Keratinocyte (primary cell): ENCODE results near the gene G6PC3. TPM values are rescaled to one million over a fixed set of nuclear protein-coding genes. Genes with fewer than 3 reads are reported as not detected.
"Not testable (repeated sequence)": the region's sequence is repeated elsewhere in the genome, so short reads cannot be mapped to it uniquely, and the experiment has no call there.

ENCODE experiments used
- DNase-seq: peaks from one replicate; pipeline ENCODE4 v3.0.0-alpha.2; 2011; ENCODE audit warnings: low read depth, missing footprints, low spot score
- FAIRE-seq: peaks from 2 replicates; lab custom pipeline; 2011; peaks lifted over from hg19 to GRCh38; lab: Jason Lieb, UNC
- H2AFZ ChIP-seq: 2 replicates; pipeline ENCODE4 v1.6.0; 2012; ENCODE audit warnings: low read length, control low read depth, inconsistent platforms; ENCODE audit not compliant: control insufficient read depth
- H3K27ac ChIP-seq: 2 replicates; pipeline ENCODE4 v1.5.1; 2011; ENCODE audit warnings: low read length; ENCODE audit not compliant: control insufficient read depth, insufficient read depth
- H3K27me3 ChIP-seq: 3 replicates; pipeline ENCODE4 v1.6.0; 2011; ENCODE audit warnings: low read length; ENCODE audit not compliant: control insufficient read depth, insufficient read depth; ENCODE audit errors: extremely low read depth
- H3K36me3 ChIP-seq, 2 experiments: 2 replicates in 1 of 2; 3 replicates in 1 of 2; pipeline ENCODE4 v1.5.1; 2011; ENCODE audit warnings: low read length in 2 of 2, mild to moderate bottlenecking in 1 of 2; ENCODE audit not compliant: control insufficient read depth in 2 of 2, insufficient read depth in 2 of 2; ENCODE audit errors: extremely low read depth in 1 of 2
- H3K4me1 ChIP-seq: 3 replicates; pipeline ENCODE4 v1.5.1; 2011; ENCODE audit warnings: low read length; ENCODE audit not compliant: control insufficient read depth, insufficient read depth; ENCODE audit errors: extremely low read depth
- H3K4me2 ChIP-seq: 3 replicates; pipeline ENCODE4 v1.6.0; 2011; ENCODE audit warnings: low read depth, low read length; ENCODE audit not compliant: control insufficient read depth, insufficient read depth; ENCODE audit errors: extremely low read depth
- H3K4me3 ChIP-seq, 3 experiments: fragments of 200-600 bp in 1 of 3; sonication (generic) in 1 of 3; 2 replicates in 2 of 3; 3 replicates in 1 of 3; pipeline ENCODE4 v1.5.1; 2011 to 2016; ENCODE audit warnings: low read length in 3 of 3, mild to moderate bottlenecking in 3 of 3, control low read depth in 2 of 3, inconsistent platforms in 1 of 3, low read depth in 1 of 3, mixed read lengths in 1 of 3, mixed run types in 1 of 3, moderate library complexity in 1 of 3; ENCODE audit not compliant: control insufficient read depth in 2 of 3, insufficient read depth in 2 of 3; ENCODE audit errors: extremely low read depth in 1 of 3
- H3K79me2 ChIP-seq: 2 replicates; pipeline ENCODE4 v1.6.0; 2012; ENCODE audit warnings: low read length; ENCODE audit not compliant: control insufficient read depth, insufficient read depth
- H3K9ac ChIP-seq: 3 replicates; pipeline ENCODE4 v1.6.0; 2011; ENCODE audit warnings: low read length; ENCODE audit not compliant: control insufficient read depth, insufficient read depth; ENCODE audit errors: extremely low read depth
- H3K9me1 ChIP-seq: 3 replicates; pipeline ENCODE4 v1.6.0; 2011; ENCODE audit warnings: low read length; ENCODE audit not compliant: control insufficient read depth, insufficient read depth; ENCODE audit errors: extremely low read depth
- H3K9me3 ChIP-seq: 2 replicates; pipeline ENCODE4 v1.5.1; 2012; ENCODE audit warnings: low read depth, low read length; ENCODE audit not compliant: control insufficient read depth
- H4K20me1 ChIP-seq: 3 replicates; pipeline ENCODE4 v1.6.0; 2011; ENCODE audit warnings: low read length; ENCODE audit not compliant: control insufficient read depth, insufficient read depth; ENCODE audit errors: extremely low read depth
- CTCF ChIP-seq, 3 experiments: IDR thresholded peaks in 1 of 3; conservative IDR thresholded peaks in 1 of 3; optimal IDR thresholded peaks in 1 of 3; 2 replicates in 2 of 3; 3 replicates in 1 of 3; pipeline versions ENCODE3 to v1.5.1; 2011; ENCODE audit warnings: low read length in 3 of 3, mild to moderate bottlenecking in 3 of 3, moderate library complexity in 2 of 3, control low read depth in 1 of 3, inconsistent platforms in 1 of 3; ENCODE audit not compliant: insufficient read depth in 2 of 3; ENCODE audit errors: extremely low read depth in 1 of 3
- EZH2 ChIP-seq: IDR thresholded peaks from one replicate; pipeline ENCODE4 v1.6.1; 2012; ENCODE audit warnings: inconsistent platforms, mild to moderate bottlenecking, low read length, moderate library complexity
- dilution Hi-C: fragments of 300-500 bp; cut with MboI; formaldehyde crosslinking; loops from one replicate; pipeline ENCODE4 v1.7.0; 2020; ENCODE audit warnings: low sequenced_read_pairs; ENCODE audit not compliant: extremely low pct_ligation_motif_present
- polyA plus RNA-seq, 5 experiments: library from polyadenylated mRNA; depleted of rRNA in 3 of 5; stranded (reverse) in 3 of 5; stranded (forward) in 1 of 5; unstranded in 1 of 5; fragments of >200 nt; gene quantifications; 1 replicate in 1 of 5; 2 replicates in 3 of 5; 3 replicates in 1 of 5; pipeline versions ENCODE4 v1.2.1 to v1.2.3, GENCODE V29; 2011 to 2012; ENCODE audit warnings: missing spikeins in 2 of 5, low read depth in 1 of 5, low replicate concordance in 1 of 5

G6PC3 gene
- polyA plus RNA-seq, 1 donor (not counting 4 experiments of a cell fraction or from before 2014, with no cell fraction given) = 28.0 TPM

GRCh38 chr17:44045486-44045885 lies 25.0 kb upstream of the G6PC3 start:
- FAIRE-seq = no peak

GRCh38 chr17:44046893-44047292 lies 23.6 kb upstream of the G6PC3 start:
- DNase-seq, H4K20me1 ChIP-seq, H3K27me3 ChIP-seq, H3K9me1 ChIP-seq, H3K9me3 ChIP-seq, H2AFZ ChIP-seq, H3K27ac ChIP-seq, dilution Hi-C loops, H3K4me3 ChIP-seq, FAIRE-seq, H3K9ac ChIP-seq, H3K4me1 ChIP-seq, H3K4me2 ChIP-seq: not testable (repeated sequence)
- Histone ChIP-seq H3K79me2 (peaks cover 69% of the 10 kb centered on the region), H3K36me3 (peaks cover 11 to 15% of the 10 kb centered on the region in 2 experiments)

More at GRCh38 chr17:44045486-44045885, 25.0 kb upstream of the G6PC3 start:
- TF ChIP-seq EZH2 (no peak), CTCF (optimal IDR thresholded peaks at IDR 0.05 in 1 of 3, IDR thresholded peaks at IDR 0.05 in 1 of 3, conservative IDR thresholded peaks at IDR 0.05 in 1 of 3; ENCODE audit: extremely low read depth in 1 of 3, insufficient read depth in 2 of 3, low read length in 3 of 3) (no peak)
- dilution Hi-C loops = no loop called here
- Histone ChIP-seq H3K4me3 (no peak overlapping the region), H3K4me1 (peaks cover 21% of the 10 kb centered on the region), H3K79me2 (peaks cover 72% of the 10 kb centered on the region), H3K9me3 (no peaks in the 10 kb centered on the region), H3K9ac (no peak overlapping the region), H4K20me1 (peaks cover 8% of the 10 kb centered on the region), H3K9me1 (no peaks in the 10 kb centered on the region), H3K27me3 (no peaks in the 10 kb centered on the region), H3K36me3 (peaks cover 8% of the 10 kb centered on the region in 2 experiments), H3K4me2 (no peak overlapping the region), H2AFZ (no peak overlapping the region), H3K27ac (no peak overlapping the region)
- no peak for DNase-seq
